ENCODE results near the gene TRIP4. TPM values are rescaled to one million over a fixed set of nuclear protein-coding genes. Genes with fewer than 3 reads are reported as not detected.
"Not testable (repeated sequence)": the region's sequence is repeated elsewhere in the genome, so short reads cannot be mapped to it uniquely, and the experiment has no call there.

The TRIP4 gene
- total RNA-seq, 5 donors from 2014 or later (not counting 1 experiment from before 2014, with no cell fraction given): 17.3 to 24.5 (median 21.7) TPM

- H3K4me1 ChIP-seq (ENCODE audit: control insufficient read depth in 1 of 2, extremely low read depth in 1 of 2, insufficient read depth in 2 of 2, low read length in 2 of 2); H3K9me3 ChIP-seq; ATAC-seq (replicated peaks in 1 of 4); H3K4me3 Mint-ChIP-seq; POLR2A ChIA-PET; H3K9me3 Mint-ChIP-seq; H3K27ac ChIP-seq (ENCODE audit: low read length); H3K27me3 ChIP-seq (replicated peaks in 1 of 2; ENCODE audit: control insufficient read depth in 2 of 2, extremely low read depth in 1 of 2, insufficient read depth in 2 of 2, low read length in 1 of 2); CTCF ChIA-PET; H3K4me3 ChIP-seq (ENCODE audit: control insufficient read depth in 1 of 2, extremely low read depth in 1 of 2, low read length in 1 of 2); DNase-seq; H3K27me3 Mint-ChIP-seq; H3K27ac Mint-ChIP-seq: not testable (repeated sequence)
- peaks cover 31% of the 10 kb centered on the region for H3K36me3 Mint-ChIP-seq
- no CpG with 5 or more reads among the region's 6 CpGs for WGBS (ENCODE audit: insufficient coverage)
- H3K36me3 ChIP-seq (ENCODE audit: control insufficient read depth in 2 of 2, extremely low read depth in 1 of 2, insufficient read depth in 1 of 2, low read length in 1 of 2): peaks cover 3 to 20% of the 10 kb centered on the region in 2 donors
- peaks cover 30 to 39% (median 33%) of the 10 kb centered on the region in 3 donors for H3K4me1 Mint-ChIP-seq
Measured at GRCh38 chr15:64346242-64346641, 41.4 kb upstream of the TRIP4 start.

GRCh38 chr15:64348455-64348854 lies 39.2 kb upstream of the TRIP4 start:
- Histone ChIP-seq H3K4me1 (ENCODE audit: control insufficient read depth in 1 of 2, extremely low read depth in 1 of 2, insufficient read depth in 2 of 2, low read length in 2 of 2) (no peaks in the 10 kb centered on the region), H3K4me3 (ENCODE audit: control insufficient read depth in 1 of 2, extremely low read depth in 1 of 2, low read length in 1 of 2) (no peak overlapping the region), H3K9me3 (no peaks in the 10 kb centered on the region), H3K27ac (ENCODE audit: low read length) (no peak overlapping the region), H3K27me3 (replicated peaks in 1 of 2; ENCODE audit: control insufficient read depth in 2 of 2, extremely low read depth in 1 of 2, insufficient read depth in 2 of 2, low read length in 1 of 2) (no peaks in the 10 kb centered on the region), H3K36me3 (ENCODE audit: control insufficient read depth in 2 of 2, extremely low read depth in 1 of 2, insufficient read depth in 1 of 2, low read length in 1 of 2) (peaks cover 3 to 6% of the 10 kb centered on the region in 2 donors)
- DNase-seq: no peak
- H3K4me3 Mint-ChIP-seq: no peak overlapping the region
- ChIA-PET POLR2A (interaction anchor here in 1 of 2 donors (0.7 kb wide), 1 partner anchor 28 kb away, joined by 3 read pairs; no protein-coding TSS in a partner anchor), CTCF (no interaction called here)
- H3K36me3 Mint-ChIP-seq: peaks cover 18% of the 10 kb centered on the region
- WGBS (ENCODE audit: insufficient coverage): no CpG with 5 or more reads among the region's 1 CpG
- no peak overlapping the region for H3K27ac Mint-ChIP-seq
- ATAC-seq (replicated peaks in 1 of 4): no peak
- no peaks in the 10 kb centered on the region for H3K27me3 Mint-ChIP-seq
- H3K4me1 Mint-ChIP-seq: peaks cover 24 to 31% (median 30%) of the 10 kb centered on the region in 3 donors
- no peaks in the 10 kb centered on the region for H3K9me3 Mint-ChIP-seq

GRCh38 chr15:64349375-64349774 lies 38.3 kb upstream of the TRIP4 start:
- CTCF ChIA-PET: no interaction called here
- H3K27me3 Mint-ChIP-seq: no peaks in the 10 kb centered on the region
- no peak for DNase-seq
- Histone ChIP-seq H3K4me3 (ENCODE audit: control insufficient read depth in 1 of 2, extremely low read depth in 1 of 2, low read length in 1 of 2) (no peak overlapping the region), H3K9me3 (no peaks in the 10 kb centered on the region), H3K27ac (ENCODE audit: low read length) (no peak overlapping the region), H3K27me3 (replicated peaks in 1 of 2; ENCODE audit: control insufficient read depth in 2 of 2, extremely low read depth in 1 of 2, insufficient read depth in 2 of 2, low read length in 1 of 2) (no peaks in the 10 kb centered on the region), H3K36me3 (ENCODE audit: control insufficient read depth in 2 of 2, extremely low read depth in 1 of 2, insufficient read depth in 1 of 2, low read length in 1 of 2) (peaks cover 3 to 6% of the 10 kb centered on the region in 2 donors), H3K4me1 (ENCODE audit: control insufficient read depth in 1 of 2, extremely low read depth in 1 of 2, insufficient read depth in 2 of 2, low read length in 2 of 2) (no peaks in the 10 kb centered on the region)
- peaks cover 22 to 27% (median 27%) of the 10 kb centered on the region in 3 donors for H3K4me1 Mint-ChIP-seq
- ATAC-seq (replicated peaks in 1 of 4): no peak
- no peak overlapping the region for H3K4me3 Mint-ChIP-seq
- H3K9me3 Mint-ChIP-seq: no peaks in the 10 kb centered on the region
- peaks cover 18% of the 10 kb centered on the region for H3K36me3 Mint-ChIP-seq
- 92% methylated on average over 2 of the region's 2 CpGs for WGBS (ENCODE audit: insufficient coverage)
- no peak overlapping the region for H3K27ac Mint-ChIP-seq
- POLR2A ChIA-PET: interaction anchor here (0.7 kb wide), 2 partner anchors 304 to 686 kb away, joined by 3 to 5 read pairs; no protein-coding TSS in a partner anchor

GRCh38 chr15:64351265-64351664 lies 36.4 kb upstream of the TRIP4 start:
- Mint-ChIP-seq H3K27me3 (no peaks in the 10 kb centered on the region), H3K36me3 (peaks cover 16% of the 10 kb centered on the region), H3K4me1 (peaks cover 22 to 29% (median 28%) of the 10 kb centered on the region in 3 donors), H3K27ac (no peak overlapping the region), H3K9me3 (no peaks in the 10 kb centered on the region), H3K4me3 (no peak overlapping the region)
- Histone ChIP-seq H3K4me1 (ENCODE audit: control insufficient read depth in 1 of 2, extremely low read depth in 1 of 2, insufficient read depth in 2 of 2, low read length in 2 of 2) (peaks cover 2 to 5% of the 10 kb centered on the region in 2 experiments), H3K4me3 (ENCODE audit: control insufficient read depth in 1 of 2, extremely low read depth in 1 of 2, low read length in 1 of 2) (no peak overlapping the region), H3K27ac (ENCODE audit: low read length) (no peak overlapping the region), H3K9me3 (no peaks in the 10 kb centered on the region), H3K36me3 (ENCODE audit: control insufficient read depth in 2 of 2, extremely low read depth in 1 of 2, insufficient read depth in 1 of 2, low read length in 1 of 2) (peaks cover 3 to 6% of the 10 kb centered on the region in 2 donors), H3K27me3 (replicated peaks in 1 of 2; ENCODE audit: control insufficient read depth in 2 of 2, extremely low read depth in 1 of 2, insufficient read depth in 2 of 2, low read length in 1 of 2) (no peaks in the 10 kb centered on the region)
- ATAC-seq (replicated peaks in 1 of 4): no peak
- CTCF ChIA-PET: no interaction called here
- POLR2A ChIA-PET: no interaction called here
- 100% methylated on average over 2 of the region's 7 CpGs for WGBS (ENCODE audit: insufficient coverage)
- no peak for DNase-seq

- 100% methylated on average over 1 of the region's 5 CpGs for WGBS (ENCODE audit: insufficient coverage)
- peak overlapping the region; percentile 54 for H3K27ac ChIP-seq (ENCODE audit: low read length)
- peaks cover 20 to 25% (median 20%) of the 10 kb centered on the region in 3 donors for H3K4me1 Mint-ChIP-seq
- no peak for DNase-seq
- ChIA-PET CTCF (no interaction called here), POLR2A (interaction anchor here in 1 of 2 donors (0.6 to 0.8 kb wide), 2 partner anchors 67 to 719 kb away, joined by 3 read pairs; no protein-coding TSS in a partner anchor)
- no peaks in the 10 kb centered on the region for H3K36me3 Mint-ChIP-seq
- H3K4me3 Mint-ChIP-seq: peak overlapping the region; percentile 87 to 95 (median 95)
- H3K27me3 Mint-ChIP-seq: no peaks in the 10 kb centered on the region
- no peaks in the 10 kb centered on the region for H3K27me3 ChIP-seq (replicated peaks in 1 of 2; ENCODE audit: control insufficient read depth in 2 of 2, extremely low read depth in 1 of 2, insufficient read depth in 2 of 2, low read length in 1 of 2)
- no peaks in the 10 kb centered on the region for H3K9me3 ChIP-seq
- peaks cover 2 to 9% of the 10 kb centered on the region in 2 experiments for H3K4me1 ChIP-seq (ENCODE audit: control insufficient read depth in 1 of 2, extremely low read depth in 1 of 2, insufficient read depth in 2 of 2, low read length in 2 of 2)
- peak overlapping the region; percentile 85 to 87 for H3K27ac Mint-ChIP-seq
- peak overlapping the region; percentile 90 for H3K4me3 ChIP-seq (ENCODE audit: control insufficient read depth in 1 of 2, extremely low read depth in 1 of 2, low read length in 1 of 2)
- no peak for ATAC-seq (replicated peaks in 1 of 4)
- H3K9me3 Mint-ChIP-seq: no peaks in the 10 kb centered on the region
- H3K36me3 ChIP-seq (ENCODE audit: control insufficient read depth in 2 of 2, extremely low read depth in 1 of 2, insufficient read depth in 1 of 2, low read length in 1 of 2): no peaks in the 10 kb centered on the region
Measured at GRCh38 chr15:64354688-64355344, 32.8 kb upstream of the TRIP4 start.

GRCh38 chr15:64355348-64355943 lies 32.2 kb upstream of the TRIP4 start:
- H3K27ac Mint-ChIP-seq: peak overlapping the region; percentile 87 to 88
- ATAC-seq (replicated peaks in 1 of 4) (peak; percentile 18 to 32 (median 21)), DNase-seq (peak in 17 of 35 experiments; percentile 0 to 31 (median 5))
- CTCF ChIA-PET: interaction anchor here in 1 of 2 donors (0.6 kb wide), 1 partner anchor 146 kb away, joined by 3 read pairs; no protein-coding TSS in a partner anchor
- peak overlapping the region; percentile 90 for H3K4me3 ChIP-seq (ENCODE audit: control insufficient read depth in 1 of 2, extremely low read depth in 1 of 2, low read length in 1 of 2)
- H3K9me3 Mint-ChIP-seq: no peaks in the 10 kb centered on the region
- peak overlapping the region; percentile 54 for H3K27ac ChIP-seq (ENCODE audit: low read length)
- no peaks in the 10 kb centered on the region for H3K36me3 ChIP-seq (ENCODE audit: control insufficient read depth in 2 of 2, extremely low read depth in 1 of 2, insufficient read depth in 1 of 2, low read length in 1 of 2)
- no peaks in the 10 kb centered on the region for H3K36me3 Mint-ChIP-seq
- 0% methylated on average over 10 of the region's 30 CpGs for WGBS (ENCODE audit: insufficient coverage)
- POLR2A ChIA-PET: no interaction called here
- no peaks in the 10 kb centered on the region for H3K27me3 Mint-ChIP-seq
- no peaks in the 10 kb centered on the region for H3K27me3 ChIP-seq (replicated peaks in 1 of 2; ENCODE audit: control insufficient read depth in 2 of 2, extremely low read depth in 1 of 2, insufficient read depth in 2 of 2, low read length in 1 of 2)
- peak overlapping the region; percentile 87 to 95 (median 95) for H3K4me3 Mint-ChIP-seq
- no peaks in the 10 kb centered on the region for H3K9me3 ChIP-seq
- peaks cover 20 to 25% (median 20%) of the 10 kb centered on the region in 3 donors for H3K4me1 Mint-ChIP-seq
- peaks cover 2 to 9% of the 10 kb centered on the region in 2 experiments for H3K4me1 ChIP-seq (ENCODE audit: control insufficient read depth in 1 of 2, extremely low read depth in 1 of 2, insufficient read depth in 2 of 2, low read length in 2 of 2)

Measured in T-cell (primary cell).